GM18519 (cell line): ENCODE data around the gene UNC13D.
"Not testable (repeated sequence)": the region's sequence is repeated elsewhere in the genome, so short reads cannot be mapped to it uniquely, and the experiment has no call there.

Experiments used
- ATAC-seq: cut with Tn5 transposase; IDR thresholded peaks from one replicate; pipeline ENCODE4 v1.9.1; 2021; ENCODE audit warnings: mild to moderate bottlenecking, moderate library complexity; ENCODE audit not compliant: unreplicated experiment, low FRiP score

The UNC13D gene

DNA sequence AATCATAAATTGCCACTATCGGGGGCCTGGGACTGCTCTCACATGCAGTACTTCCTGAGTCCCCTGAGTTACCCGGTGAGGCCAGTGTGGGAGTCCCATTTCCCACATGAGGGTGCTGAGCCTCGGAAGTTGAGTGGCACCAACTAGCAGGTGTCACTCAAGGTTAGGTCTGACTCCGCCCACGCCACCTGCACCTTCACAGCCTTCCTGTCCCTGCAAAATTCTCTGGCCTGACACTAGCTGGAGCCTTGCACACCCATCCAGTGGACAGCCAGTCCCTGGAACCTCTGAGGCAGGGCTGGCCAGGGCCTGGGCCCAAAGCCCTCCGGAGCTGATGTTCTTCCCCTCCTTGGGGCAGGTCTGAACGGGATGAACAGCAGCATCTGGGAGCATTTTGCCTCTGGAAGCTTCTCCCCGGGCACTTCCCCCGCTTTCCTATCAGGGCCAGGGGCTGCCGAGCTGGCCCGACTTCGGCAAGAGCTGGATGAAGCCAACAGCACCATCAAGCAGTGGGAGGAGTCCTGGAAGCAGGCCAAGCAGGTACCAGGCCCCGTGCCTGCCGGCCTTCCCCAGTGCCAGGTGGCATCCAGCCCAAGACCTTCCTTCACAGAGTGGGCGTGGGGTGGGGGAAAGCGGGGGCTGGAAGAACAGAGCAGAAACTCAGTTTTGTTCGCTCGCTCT lies 21.9 kb downstream of the UNC13D start:
- ATAC-seq, result no peak

- no peak for ATAC-seq
Measured at GRCh38 chr17:75821552-75821951, 22.7 kb downstream of the UNC13D start.

DNA sequence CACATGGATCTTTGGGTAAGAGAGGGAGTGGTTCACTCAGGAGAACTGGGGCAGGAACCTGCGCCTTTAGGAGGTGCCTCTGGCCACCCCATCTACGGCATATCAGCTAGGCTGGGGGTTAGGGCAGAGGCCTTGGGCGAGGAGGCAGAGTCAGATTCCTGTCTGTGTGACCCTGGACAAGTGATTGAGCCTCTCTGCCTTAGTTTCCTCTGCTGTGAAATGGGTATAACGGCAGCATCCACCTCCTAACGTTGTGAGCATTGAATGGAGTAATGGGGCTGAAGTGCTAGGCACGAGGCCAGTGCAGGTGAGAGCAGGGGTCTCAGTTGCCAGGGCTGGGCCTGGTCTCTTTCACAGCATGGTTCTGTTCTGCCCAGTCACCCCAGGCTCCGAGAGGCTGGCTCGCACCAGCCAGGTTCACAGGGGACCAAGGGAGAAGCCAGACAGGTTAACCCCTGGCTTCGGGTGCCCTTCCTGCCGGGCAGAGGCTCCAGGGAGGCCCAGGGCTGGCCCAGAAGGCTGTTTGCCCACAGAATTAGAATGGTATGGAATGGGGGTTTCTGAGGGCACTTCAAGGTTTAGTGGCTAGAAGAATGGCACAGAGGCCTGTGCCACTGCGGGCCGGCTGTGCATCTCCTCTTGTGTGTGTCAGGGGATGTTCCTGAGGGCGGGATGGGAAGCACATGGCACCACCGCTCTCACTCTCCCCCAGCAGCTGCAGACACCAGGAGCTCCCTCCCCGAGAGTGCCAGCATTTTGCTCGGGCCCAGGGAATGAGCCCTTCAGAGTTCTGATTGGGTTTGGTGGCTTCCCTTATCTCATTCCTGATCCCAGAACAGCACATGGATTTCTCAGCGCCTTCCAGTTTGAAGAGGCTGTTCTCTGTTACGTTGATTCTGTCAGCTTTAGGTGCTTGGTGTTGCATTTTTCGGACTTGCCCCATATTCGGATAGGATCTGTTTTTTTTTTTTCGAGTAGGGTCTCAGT lies 23.8 kb downstream of the UNC13D start:
- no peak for ATAC-seq

- ATAC-seq, result no peak
Measured at GRCh38 chr17:75819678-75820077, 24.5 kb downstream of the UNC13D start.

DNA sequence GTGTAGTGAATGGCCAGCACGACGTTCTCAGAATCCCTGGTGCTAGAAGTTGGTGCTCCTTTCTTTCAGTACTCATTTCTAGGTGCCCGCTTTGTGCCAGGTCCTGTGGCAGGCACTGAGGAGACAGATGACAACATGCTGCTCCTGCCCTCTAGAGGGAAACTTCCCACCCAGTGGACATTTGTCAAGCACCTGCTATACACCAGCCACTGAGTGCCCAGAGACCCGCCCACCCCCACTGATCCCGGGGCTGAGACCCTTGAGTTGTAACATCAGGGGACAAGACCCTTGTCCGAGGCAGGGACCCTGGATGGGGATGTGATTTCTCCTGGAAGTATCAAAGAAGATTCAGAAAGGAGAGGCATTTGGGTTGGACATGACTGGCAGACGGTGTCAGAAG lies 25.1 kb downstream of the UNC13D start:
- ATAC-seq, result no peak

GRCh38 chr17:75818326-75818885 lies 25.8 kb downstream of the UNC13D start:
- ATAC-seq, result no peak

GRCh38 chr17:75817571-75817970 lies 26.6 kb downstream of the UNC13D start:
- no peak for ATAC-seq

GRCh38 chr17:75816693-75817092 lies 27.5 kb downstream of the UNC13D start:
- no peak for ATAC-seq

DNA sequence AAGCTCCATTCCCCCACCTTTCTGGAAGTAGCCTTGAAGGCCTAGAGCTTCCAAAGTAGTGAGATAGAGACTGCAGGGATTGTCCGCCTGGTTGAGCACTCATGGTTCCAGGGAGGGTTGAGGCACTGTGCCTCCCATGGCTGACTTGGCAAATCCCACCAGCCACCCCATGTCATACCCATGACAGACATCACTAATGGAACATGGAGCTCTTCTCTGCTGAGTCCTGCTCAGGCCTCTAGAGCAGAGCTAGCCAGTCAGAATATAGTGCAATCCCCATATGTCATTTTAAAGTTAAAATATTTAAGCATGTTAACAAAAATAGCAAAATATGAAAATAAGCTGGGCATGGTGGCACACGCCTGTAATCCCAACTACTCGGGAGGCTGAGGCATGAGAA lies 28.8 kb downstream of the UNC13D start:
- no peak for ATAC-seq

- no peak for ATAC-seq
Measured at GRCh38 chr17:75814900-75815373, 29.3 kb downstream of the UNC13D start.

DNA sequence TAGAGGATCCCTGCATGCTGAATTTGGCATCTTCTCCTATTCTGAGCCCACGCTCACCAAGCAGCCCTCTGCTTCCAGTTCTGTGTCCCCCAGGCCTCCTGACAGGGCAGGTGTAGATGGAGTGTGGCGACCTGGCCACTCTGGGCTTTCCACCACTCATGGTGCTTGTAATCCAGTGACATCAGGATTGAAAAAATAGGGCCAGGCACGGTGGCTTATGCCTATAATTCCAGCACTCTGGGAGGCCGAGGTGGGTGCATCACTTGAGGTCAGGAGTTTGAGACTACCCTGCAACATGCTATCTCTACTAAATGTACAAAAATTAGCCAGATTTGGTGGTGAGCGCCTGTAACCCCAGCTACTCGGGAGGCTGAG lies 30.2 kb downstream of the UNC13D start:
- ATAC-seq, result no peak

DNA sequence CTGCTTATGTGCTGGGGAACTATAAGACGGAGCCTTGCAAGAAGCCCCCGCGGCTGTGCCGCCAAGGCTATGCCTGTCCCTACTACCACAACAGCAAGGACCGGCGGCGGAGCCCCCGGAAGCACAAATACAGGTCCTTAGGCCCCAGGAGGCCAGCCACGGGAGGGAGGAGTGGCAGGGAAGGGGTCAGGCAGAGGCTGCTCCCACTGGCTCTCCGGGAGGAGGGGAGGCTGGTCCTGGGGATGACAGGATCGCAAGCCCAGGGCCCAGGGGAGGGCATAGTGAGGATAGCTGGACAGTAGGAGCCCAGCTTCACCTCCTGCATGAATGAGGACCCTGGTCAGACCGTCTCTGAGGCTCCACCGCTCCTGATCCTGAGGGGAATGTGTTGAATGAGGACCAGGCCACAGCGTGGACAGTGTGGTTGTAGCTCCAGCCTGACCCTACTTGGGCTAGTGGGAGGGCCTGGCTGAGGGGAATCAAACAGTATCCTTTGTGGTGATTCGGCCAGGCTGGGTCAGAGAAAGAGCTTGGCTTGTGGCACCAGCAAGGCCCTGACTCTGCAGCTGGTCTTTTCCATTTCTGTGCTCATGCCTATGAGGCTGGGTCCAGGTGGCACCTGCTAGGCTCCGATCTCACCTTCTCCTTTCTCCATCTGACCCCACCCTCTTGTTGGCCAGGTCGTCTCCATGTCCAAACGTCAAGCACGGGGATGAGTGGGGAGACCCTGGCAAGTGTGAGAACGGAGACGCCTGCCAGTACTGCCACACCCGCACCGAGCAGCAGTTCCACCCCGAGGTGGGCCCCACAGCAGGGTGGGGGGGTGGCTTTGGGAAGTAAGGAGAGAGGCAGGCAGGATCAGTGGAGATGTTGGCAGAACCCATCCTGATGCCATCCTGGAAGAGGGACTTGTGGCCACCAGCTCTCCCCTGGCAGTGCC lies 30.9 kb downstream of the UNC13D start:
- no peak for ATAC-seq

- ATAC-seq, result no peak
Measured at GRCh38 chr17:75812096-75813013, 31.8 kb downstream of the UNC13D start.

- no peak for ATAC-seq
Measured at GRCh38 chr17:75811174-75811573, 33.0 kb downstream of the UNC13D start.

DNA sequence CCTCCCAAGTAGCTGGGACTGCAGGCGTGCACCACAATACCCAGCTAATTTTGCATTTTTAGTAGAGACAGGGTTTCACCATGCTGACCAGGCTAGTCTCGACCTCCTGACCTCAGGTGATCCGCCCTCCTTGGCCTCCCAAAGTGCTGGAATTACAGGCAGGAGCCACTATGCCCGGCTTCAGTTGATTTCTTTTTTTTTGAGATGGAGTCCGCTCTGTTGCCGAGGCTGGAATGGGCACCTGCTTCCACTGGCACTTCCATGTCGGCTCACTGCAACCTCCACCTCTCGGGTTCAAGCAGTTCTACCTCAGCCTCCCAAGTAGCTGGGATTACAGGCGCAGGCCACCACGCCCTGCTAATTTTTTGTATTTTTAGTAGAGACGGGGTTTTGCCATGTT lies 33.4 kb downstream of the UNC13D start:
- not testable (repeated sequence) for ATAC-seq

- ATAC-seq, result no peak
Measured at GRCh38 chr17:75810216-75810615, 34.0 kb downstream of the UNC13D start.

GRCh38 chr17:75809631-75810111 lies 34.5 kb downstream of the UNC13D start:
- ATAC-seq, result no peak

DNA sequence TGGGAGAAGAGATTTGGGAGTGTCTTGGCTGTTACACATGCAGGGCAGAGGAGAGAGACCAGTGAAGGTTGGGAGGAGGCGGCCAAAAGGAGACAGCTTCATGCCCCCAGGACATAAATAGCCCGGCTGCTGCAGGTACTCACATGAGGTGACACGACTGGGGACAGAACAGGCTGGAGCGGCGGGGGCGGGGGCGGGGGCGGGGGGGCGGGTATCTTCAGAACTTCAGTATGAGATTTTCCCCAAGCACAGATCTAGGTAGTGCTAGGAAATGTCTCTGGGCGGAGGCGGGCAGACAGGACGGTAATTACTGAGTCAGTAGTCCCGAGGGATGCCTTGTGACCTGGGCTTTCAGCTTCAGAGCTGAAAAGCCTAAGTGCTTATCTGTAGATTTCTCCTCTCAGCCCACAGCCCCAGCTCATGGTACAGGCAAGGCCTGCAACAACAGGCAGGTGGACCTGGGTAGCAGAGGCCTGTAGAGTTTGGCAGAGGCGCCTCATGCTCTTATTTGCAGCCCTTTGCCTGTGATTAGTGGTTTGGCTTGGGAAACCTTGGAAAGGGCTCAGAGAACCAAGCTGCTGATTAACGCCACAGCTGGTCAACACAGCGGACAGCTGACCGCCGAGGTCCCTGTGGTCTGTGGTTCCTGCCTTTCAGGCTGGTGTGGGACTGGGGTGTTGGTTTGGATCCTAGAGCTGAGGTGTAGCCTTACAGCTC lies 35.1 kb downstream of the UNC13D start:
- ATAC-seq, result no peak
